Cardiac muscle cell (in vitro differentiated cells and primary cell): ENCODE data around the gene CPED1. TPM values are rescaled to one million over a fixed set of nuclear protein-coding genes. Genes with fewer than 3 reads are reported as not detected.

Experiments
- DNase-seq, 2 donors: peaks; one replicate each; pipeline versions ENCODE4 v3.0.0 to v3.0.0-alpha.2; 2010 to 2017; ENCODE audit warnings: low read depth in 1 of 2, low spot score in 1 of 2
- H3K27ac ChIP-seq: fragments of 200-600 bp; sonication (generic); 2 replicates; pipeline ENCODE4 v1.5.1; 2016
- H3K27me3 ChIP-seq: fragments of 200-600 bp; sonication (generic); 2 replicates; pipeline ENCODE4 v1.6.0; 2016; ENCODE audit warnings: control low read depth
- H3K36me3 ChIP-seq: fragments of 200-600 bp; sonication (generic); 2 replicates; pipeline ENCODE4 v1.5.1; 2016; ENCODE audit warnings: control low read depth
- H3K4me1 ChIP-seq: fragments of 200-600 bp; sonication (generic); 2 replicates; pipeline ENCODE4 v1.8.1; 2017; ENCODE audit warnings: low read depth, mild to moderate bottlenecking, mixed run types
- H3K4me3 ChIP-seq: fragments of 200-600 bp; sonication (generic); 2 replicates; pipeline ENCODE4 v1.5.1; 2016; ENCODE audit warnings: mild to moderate bottlenecking
- H3K9me3 ChIP-seq: fragments of 200-600 bp; sonication (generic); 2 replicates; pipeline ENCODE4 v1.5.1; 2017; ENCODE audit warnings: low read depth, mild to moderate bottlenecking, control low read depth
- CTCF ChIP-seq: IDR thresholded peaks from 2 replicates; pipeline ENCODE4 v1.5.1; 2012; ENCODE audit warnings: low read depth, mild to moderate bottlenecking, low read length
- polyA plus RNA-seq: library from polyadenylated mRNA; unstranded; fragments of >200 nt; fragmentation: Nextera tagmentation; extraction: Ambion mirVana; gene quantifications from 2 replicates; pipeline ENCODE4 v1.2.1, GENCODE V29; 2016
- total RNA-seq: library from RNA; depleted of rRNA; stranded (reverse); fragments of >200 nt; gene quantifications from 2 replicates; pipeline ENCODE4 v1.2.3, GENCODE V29; 2016

Gene CPED1
- total and polyA plus RNA-seq, 2 experiments from 2014 or later, result 0.67 to 3.2 TPM

- H3K27me3 ChIP-seq, result no peaks in the 10 kb centered on the region
- no peak overlapping the region for H3K27ac ChIP-seq
- H3K4me3 ChIP-seq, result no peak overlapping the region
- DNase-seq, result no peak
- no peaks in the 10 kb centered on the region for H3K9me3 ChIP-seq
- H3K36me3 ChIP-seq, result no peaks in the 10 kb centered on the region
- H3K4me1 ChIP-seq, result no peaks in the 10 kb centered on the region
- TF ChIP-seq CTCF, result no peak
Measured at GRCh38 chr7:121011401-121011800, 22.9 kb downstream of the CPED1 start.

- Histone ChIP-seq H3K4me1 (no peaks in the 10 kb centered on the region), H3K27ac (no peak overlapping the region), H3K9me3 (no peaks in the 10 kb centered on the region), H3K4me3 (no peak overlapping the region), H3K27me3 (no peaks in the 10 kb centered on the region), H3K36me3 (no peaks in the 10 kb centered on the region)
- TF ChIP-seq CTCF, result no peak
- no peak for DNase-seq
Measured at GRCh38 chr7:121012170-121012874, 23.8 kb downstream of the CPED1 start.

- H3K4me1 ChIP-seq, result no peaks in the 10 kb centered on the region
- no peaks in the 10 kb centered on the region for H3K36me3 ChIP-seq
- no peaks in the 10 kb centered on the region for H3K9me3 ChIP-seq
- no peak overlapping the region for H3K4me3 ChIP-seq
- H3K27me3 ChIP-seq, result no peaks in the 10 kb centered on the region
- DNase-seq, result no peak
- no peak for TF ChIP-seq CTCF
- no peak overlapping the region for H3K27ac ChIP-seq
Measured at GRCh38 chr7:121012919-121013318, 24.4 kb downstream of the CPED1 start.

GRCh38 chr7:121015560-121015959, 27.0 kb downstream of the CPED1 start:
- Histone ChIP-seq H3K4me3 (no peak overlapping the region), H3K27ac (no peak overlapping the region), H3K9me3 (no peaks in the 10 kb centered on the region), H3K27me3 (no peaks in the 10 kb centered on the region), H3K36me3 (no peaks in the 10 kb centered on the region), H3K4me1 (peaks cover 2% of the 10 kb centered on the region)
- no peak for DNase-seq
- TF ChIP-seq CTCF, result no peak

- no peak for TF ChIP-seq CTCF
- peaks cover 2% of the 10 kb centered on the region for H3K4me1 ChIP-seq
- H3K36me3 ChIP-seq, result no peaks in the 10 kb centered on the region
- DNase-seq, result peak in 1 of 2 donors; percentile 40
- H3K4me3 ChIP-seq, result no peak overlapping the region
- H3K27ac ChIP-seq, result no peak overlapping the region
- H3K9me3 ChIP-seq, result no peaks in the 10 kb centered on the region
- no peaks in the 10 kb centered on the region for H3K27me3 ChIP-seq
Measured at GRCh38 chr7:121016966-121017365, 28.5 kb downstream of the CPED1 start.
